T-helper 2 cell (primary cell): ENCODE data around the gene SRC.

Experiments
- DNase-seq, 5 experiments: peaks; one replicate each; pipeline versions ENCODE4 v3.0.0 to v3.0.0-alpha.2; 2012 to 2022

The SRC gene

DNA sequence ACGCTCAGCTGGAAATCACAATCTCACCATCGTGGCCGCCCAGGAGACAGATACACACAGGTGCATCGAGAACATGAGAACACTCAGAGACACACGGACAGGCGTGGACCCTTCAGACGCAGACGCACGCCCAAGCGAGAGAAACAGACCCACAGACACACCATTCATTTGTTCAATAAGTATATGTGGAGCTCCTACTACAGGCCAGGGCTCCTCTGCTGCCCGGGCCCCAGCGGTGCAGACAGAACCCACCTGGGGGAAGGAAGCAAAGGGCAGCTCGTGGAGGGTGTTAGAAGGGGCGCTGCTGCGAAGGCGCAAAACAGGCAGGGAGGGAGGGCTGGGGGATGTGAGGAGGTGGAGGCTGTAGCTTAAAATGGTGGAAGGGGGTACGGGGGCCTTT is 39.2 kb downstream of the SRC start:
- DNase-seq, result no peak

- no peak for DNase-seq
Measured at GRCh38 chr20:37385659-37386504, 39.9 kb downstream of the SRC start.

DNA sequence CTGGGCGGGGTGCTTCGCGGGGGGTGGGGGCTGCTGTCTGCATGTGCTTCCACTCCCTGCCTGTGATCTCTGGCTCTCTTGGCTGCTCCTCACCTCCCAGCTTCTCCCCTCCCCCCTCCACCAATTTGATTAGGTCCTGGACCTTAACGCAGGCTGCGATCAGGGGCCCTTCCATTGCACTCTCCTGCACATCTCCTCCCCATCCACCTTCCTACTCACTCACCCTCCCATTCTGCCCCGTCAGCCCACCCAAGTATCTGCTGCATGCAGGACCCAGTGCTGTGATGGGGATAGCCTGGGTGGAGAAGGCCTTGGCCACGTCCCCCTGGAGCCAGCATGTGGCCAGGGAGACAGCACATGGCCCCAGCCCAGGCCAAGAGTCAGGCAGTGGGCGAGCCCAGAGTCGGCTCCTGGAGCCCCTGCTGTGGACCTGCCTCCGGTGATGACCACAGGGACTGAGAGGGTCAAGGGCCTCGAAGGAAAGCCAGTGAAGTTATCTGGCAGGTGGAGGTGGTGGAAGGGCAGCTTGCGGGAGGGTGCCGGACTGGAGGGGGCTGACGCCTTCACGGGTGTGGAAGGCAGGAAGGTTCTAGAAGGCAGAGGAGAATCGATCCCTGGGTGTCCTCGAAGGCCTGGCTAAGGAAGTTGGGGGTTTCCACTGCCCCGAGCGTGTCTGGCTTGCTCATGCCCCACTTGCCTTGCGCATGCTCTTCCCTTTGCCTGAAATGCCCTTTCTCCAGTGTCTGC is 40.7 kb downstream of the SRC start:
- no peak for DNase-seq

DNA sequence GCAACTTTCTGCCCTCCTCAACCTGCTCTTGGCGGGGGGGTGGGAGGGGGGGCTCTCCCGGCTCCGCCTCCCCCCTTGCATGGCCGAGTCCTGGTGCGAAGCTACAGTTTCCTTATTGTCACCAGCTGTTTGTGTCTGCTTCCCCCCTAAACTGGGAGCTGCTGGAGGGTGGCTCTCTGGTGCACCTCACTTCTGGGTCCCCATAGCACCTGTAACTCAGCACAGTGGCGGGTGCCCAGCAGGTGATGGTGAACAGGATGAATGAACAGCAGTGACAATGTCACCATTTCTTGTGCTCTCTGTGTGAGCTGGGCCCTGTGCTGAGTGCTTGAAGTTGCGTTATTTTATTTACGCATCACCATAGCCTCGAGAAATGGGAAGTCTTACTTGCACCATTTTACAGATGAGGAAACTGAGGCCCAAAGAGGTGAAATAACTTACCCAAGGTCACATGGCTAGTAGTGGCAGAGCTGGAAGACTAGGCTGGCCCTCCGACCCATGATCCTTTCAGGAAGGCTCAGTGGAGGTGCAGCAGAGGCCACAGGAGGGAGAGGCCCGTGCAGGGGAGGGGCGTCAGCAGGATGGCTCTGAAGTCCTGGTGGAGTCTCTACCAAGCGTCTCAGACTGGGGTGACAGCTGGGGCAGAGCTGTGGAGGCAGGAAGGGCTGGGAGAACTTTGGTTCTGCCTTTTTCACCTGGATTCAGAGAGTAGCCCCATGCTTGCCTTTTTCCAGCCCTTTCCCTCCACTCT is 41.8 kb downstream of the SRC start:
- no peak for DNase-seq

DNA sequence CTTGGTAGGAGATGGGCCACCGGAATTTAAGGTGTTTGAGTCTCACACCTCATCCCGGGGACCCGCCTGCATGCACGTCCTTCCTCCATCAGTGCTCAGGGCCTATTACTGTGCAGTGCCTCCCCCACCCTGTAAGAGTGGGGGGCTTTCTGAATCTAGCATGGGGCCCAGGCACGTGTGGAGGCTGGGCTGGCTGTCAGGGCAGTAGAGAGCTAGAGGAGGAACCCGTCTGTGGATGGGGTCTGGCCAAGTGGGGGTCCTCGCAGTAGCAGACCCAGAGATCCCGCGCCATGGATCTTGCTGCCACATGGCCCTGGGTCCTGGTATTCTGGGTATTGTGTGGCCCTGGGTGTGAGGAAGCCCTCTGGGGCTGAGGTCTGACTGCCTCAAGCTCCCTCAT is 42.9 kb downstream of the SRC start:
- no peak for DNase-seq

- no peak for DNase-seq
Measured at GRCh38 chr20:37389241-37389747, 43.4 kb downstream of the SRC start.

DNA sequence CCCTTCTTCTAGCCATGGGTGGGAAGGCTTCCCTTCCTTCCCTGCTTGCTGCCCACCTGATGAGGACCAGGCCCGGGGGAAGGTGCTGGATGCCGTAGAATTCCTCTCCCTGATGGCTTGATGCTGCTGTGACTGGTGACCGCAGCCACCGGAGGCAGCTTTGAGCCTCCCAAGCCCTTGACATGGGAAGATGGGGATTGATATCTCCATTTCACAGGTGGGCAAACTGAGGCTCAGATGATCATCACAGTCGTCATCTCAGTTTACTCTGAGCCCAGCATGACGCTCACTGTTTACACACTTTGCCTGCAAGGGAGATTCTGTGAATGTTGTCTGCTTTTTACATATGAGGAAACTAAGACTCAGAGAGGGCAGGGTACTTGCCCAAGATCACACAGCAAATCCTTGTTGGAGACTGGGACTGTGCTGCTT is 43.9 kb downstream of the SRC start:
- no peak for DNase-seq

DNA sequence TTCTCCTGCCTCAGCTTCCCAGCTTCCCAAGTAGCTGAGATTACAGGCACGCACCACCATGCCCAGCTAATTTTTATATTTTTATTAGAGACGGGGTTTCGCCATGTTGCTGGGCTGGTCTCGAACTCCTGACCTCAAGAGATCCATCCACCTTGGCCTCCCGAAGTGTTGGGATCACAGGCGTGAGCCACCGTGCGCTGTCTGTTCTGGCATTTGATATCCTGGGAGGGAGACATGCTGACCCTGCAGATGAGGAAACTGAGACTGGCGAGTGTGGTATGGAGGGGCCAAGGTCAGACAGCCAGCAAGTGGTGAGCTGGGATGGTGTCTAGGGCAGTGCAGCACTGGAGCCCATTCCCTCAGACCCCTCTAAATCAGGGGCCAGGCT is 44.6 kb downstream of the SRC start:
- no peak for DNase-seq

DNA sequence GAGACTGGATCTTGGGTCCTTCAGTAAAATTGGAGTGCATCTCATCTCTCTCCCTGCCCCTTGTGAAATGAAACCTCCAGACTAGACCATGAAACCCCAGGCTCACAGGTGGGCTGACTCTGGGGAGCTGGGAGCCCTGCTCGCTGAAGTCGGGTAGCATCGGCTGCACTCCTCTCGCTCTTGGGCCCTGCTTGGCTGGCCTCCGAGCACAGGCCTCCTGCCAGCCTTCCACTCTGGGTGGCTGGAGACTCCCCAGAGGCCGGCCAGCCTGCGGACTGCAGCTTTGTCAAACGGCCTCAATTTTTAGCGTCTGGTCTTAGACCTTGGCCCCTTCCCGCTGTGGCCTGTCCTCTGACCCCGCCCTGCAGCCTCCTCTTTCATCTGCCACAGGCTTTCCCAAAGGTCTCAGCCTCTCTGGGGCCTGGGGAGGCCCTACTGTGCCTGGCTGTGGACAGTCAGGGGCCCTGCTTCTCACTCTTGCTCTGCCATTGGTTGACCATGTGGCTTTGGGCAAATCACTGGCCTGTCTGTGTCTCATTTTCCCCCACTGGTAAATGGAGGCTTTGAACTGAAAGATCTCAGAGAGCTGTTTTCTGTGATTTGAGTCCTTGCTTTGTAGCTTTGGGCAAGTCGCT is 45.1 kb downstream of the SRC start:
- DNase-seq, result no peak

- peak in 1 of 5 experiments; percentile 47 for DNase-seq
Measured at GRCh38 chr20:37392441-37393195, 46.7 kb downstream of the SRC start.

- DNase-seq, result no peak
Measured at GRCh38 chr20:37393196-37393862, 47.4 kb downstream of the SRC start.

- no peak for DNase-seq
Measured at GRCh38 chr20:37393863-37394542, 48.1 kb downstream of the SRC start.

DNA sequence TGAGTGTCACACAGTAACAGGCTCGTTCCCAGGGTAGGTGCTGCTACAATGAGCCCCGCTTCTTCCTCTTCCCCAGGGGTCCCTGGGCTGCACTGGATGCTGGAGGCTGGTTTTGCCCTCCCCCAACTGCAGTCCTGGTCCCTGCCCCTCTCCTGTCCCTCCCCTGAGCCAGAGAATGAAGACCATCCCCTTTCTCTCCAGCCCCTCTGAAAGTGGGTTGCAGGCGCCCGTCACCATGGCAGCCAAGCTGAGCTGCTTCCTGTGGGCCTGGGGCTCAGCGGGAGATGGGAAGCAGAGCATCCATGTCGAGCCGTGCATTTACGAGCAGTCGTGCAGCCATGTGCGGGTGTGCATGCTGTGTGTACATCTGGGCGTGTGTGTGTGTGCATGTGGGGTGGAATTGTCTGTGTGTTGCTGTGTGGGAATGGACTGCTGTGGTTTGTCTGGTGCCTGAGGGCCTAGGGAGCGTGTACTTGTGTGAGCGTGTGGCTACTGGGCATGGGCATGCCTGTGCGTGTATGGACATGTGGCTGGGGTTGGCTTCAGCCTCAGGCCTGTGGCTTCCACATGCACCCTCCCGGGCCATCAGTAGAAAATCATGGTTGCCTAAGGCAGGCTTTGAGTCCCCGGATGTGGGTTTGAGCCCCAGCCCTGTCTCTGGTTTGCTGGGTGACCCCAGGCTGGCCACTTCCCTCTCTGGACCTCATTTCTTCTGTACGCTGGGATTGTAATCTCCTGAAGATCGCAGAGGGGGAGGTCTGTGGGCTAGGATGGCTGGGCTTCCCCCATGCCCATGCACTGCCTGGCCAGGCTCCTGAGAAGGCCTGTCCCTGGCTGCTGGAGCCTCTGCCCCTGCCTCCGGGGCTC is 48.8 kb downstream of the SRC start:
- no peak for DNase-seq

DNA sequence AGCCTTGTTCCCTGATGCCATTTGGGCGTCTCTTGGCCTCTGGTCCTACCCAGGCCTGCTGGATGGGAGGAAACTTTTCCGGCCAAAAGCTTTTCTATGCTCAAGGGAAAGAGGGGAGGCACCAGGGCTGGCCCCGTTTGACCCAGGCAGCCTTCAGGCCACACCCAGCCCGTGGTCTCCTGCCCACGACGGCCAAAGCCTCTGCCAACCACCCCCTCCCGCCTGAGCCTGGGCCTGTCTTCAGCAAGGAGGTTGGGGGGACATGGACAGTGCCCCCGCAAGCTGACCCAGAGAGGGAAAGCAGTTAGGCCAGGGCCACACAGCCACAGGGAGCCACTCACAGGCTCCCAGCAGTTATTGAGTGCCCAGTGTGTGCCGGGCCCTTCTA is 49.5 kb downstream of the SRC start:
- no peak for DNase-seq

DNA sequence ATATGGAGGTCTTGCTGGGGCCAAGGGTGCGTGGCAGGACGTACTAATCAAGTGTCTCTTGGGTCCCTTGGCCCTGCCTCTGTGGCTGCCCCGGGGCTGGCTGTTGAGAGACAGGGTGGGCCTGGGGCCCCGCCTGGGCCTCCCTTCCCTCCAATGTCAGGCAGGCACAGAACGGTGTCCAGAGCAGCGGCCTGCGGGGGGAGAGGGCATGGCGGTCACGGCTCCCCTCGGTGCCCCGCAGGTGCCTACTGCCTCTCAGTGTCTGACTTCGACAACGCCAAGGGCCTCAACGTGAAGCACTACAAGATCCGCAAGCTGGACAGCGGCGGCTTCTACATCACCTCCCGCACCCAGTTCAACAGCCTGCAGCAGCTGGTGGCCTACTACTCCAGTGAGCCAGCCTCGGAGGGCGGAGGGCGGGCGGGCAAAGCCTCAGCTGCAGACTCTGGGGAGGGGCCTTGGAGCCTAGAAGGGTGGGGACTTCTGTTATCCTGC is 50.0 kb downstream of the SRC start:
- DNase-seq, result no peak

DNA sequence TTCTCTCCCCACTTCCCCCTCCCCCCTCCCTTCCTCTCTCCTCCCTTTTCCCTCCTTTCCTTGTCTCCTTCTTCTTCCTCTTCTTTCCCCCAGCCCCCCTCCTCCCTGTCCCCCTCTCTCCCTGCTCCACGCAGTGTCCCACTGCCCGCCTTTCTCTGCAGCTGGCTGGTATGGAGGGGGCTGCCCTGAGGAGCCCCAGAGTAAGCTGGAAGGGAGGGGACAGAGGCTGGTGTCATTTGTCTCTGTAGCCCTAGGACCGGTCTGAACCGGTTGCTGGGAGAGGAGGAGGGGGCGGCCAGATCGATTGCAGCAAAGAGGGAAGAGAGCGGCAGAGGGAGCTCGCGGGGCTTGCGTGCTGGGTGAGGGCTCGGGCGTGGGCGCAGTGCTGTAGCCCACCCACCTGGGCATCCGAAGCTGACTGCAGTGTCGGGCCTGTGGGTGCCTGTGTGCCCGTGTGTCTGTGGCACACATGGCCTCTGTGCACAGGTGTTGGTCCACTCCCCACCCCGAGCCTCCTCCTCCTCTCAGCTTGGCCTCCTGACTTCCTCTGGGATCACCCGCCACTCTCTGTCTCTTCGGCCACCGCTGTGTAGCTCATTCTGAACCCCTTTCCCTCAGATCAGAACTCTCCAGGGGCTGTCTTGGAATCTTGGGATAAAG is 50.6 kb downstream of the SRC start:
- DNase-seq, result no peak

GRCh38 chr20:37397076-37397953 is 51.4 kb downstream of the SRC start:
- DNase-seq, result no peak
